HEK293T (cell line): ENCODE measurements around the gene NDUFAF4.

ENCODE experiments used
- CTCF ChIA-PET: fragments of 350-600 bp; formaldehyde crosslinking; extraction: SDS; loops from one replicate; lab custom pipeline; 2021; ENCODE audit warnings: antibody characterized with exemption, inconsistent platforms; lab: Yijun Ruan, JAX
- POLR2A ChIA-PET: fragments of 350-600 bp; formaldehyde crosslinking; extraction: SDS; loops from one replicate; lab custom pipeline; 2020; ENCODE audit warnings: antibody characterized with exemption, inconsistent platforms; lab: Yijun Ruan, JAX
- DNase-seq: peaks from one replicate; pipeline ENCODE4 v3.0.0; 2012; ENCODE audit warnings: mixed read lengths; ENCODE audit errors: extremely low spot score
- ARNT ChIP-seq: fragments of 450-650 bp; IDR thresholded peaks from 2 replicates; pipeline ENCODE4 v1.6.1; 2017; ENCODE audit warnings: mild to moderate bottlenecking
- BHLHE40 ChIP-seq: fragments of 450-650 bp; IDR thresholded peaks from 2 replicates; pipeline ENCODE4 v1.6.1; 2016; ENCODE audit warnings: mild to moderate bottlenecking, moderate library complexity, borderline replicate concordance
- CTBP1 ChIP-seq: fragments of 450-650 bp; IDR thresholded peaks from 2 replicates; pipeline ENCODE4 v1.6.1; 2016; ENCODE audit warnings: borderline replicate concordance
- ELF4 ChIP-seq: fragments of 450-650 bp; IDR thresholded peaks from 2 replicates; pipeline ENCODE4 v1.6.1; 2017; ENCODE audit warnings: antibody characterized with exemption
- FOXA1 ChIP-seq: fragments of 450-650 bp; IDR thresholded peaks from 2 replicates; pipeline ENCODE4 v1.6.1; 2016; ENCODE audit warnings: mild to moderate bottlenecking
- FOXK2 ChIP-seq: fragments of 450-650 bp; IDR thresholded peaks from 2 replicates; pipeline ENCODE4 v1.6.1; 2016; ENCODE audit warnings: mild to moderate bottlenecking
- FOXM1 ChIP-seq: fragments of 450-650 bp; IDR thresholded peaks from 2 replicates; pipeline ENCODE4 v1.6.1; 2017; ENCODE audit warnings: mild to moderate bottlenecking, borderline replicate concordance
- HDGF ChIP-seq: fragments of 450-650 bp; IDR thresholded peaks from 2 replicates; pipeline ENCODE4 v1.6.1; 2017; ENCODE audit warnings: antibody characterized with exemption, borderline replicate concordance
- L3MBTL2 ChIP-seq: fragments of 450-650 bp; conservative IDR thresholded peaks from 2 replicates; pipeline ENCODE4 v1.6.1; 2016; ENCODE audit warnings: mild to moderate bottlenecking
- LEF1 ChIP-seq: fragments of 450-650 bp; IDR thresholded peaks from 2 replicates; pipeline ENCODE4 v1.6.1; 2017; ENCODE audit warnings: mild to moderate bottlenecking, borderline replicate concordance
- NFRKB ChIP-seq: fragments of 450-650 bp; IDR thresholded peaks from 2 replicates; pipeline ENCODE4 v1.6.1; 2016; ENCODE audit warnings: mild to moderate bottlenecking, moderate library complexity
- PKNOX1 ChIP-seq: fragments of 450-650 bp; IDR thresholded peaks from 2 replicates; pipeline ENCODE4 v1.6.1; 2016
- SP1 ChIP-seq: fragments of 450-650 bp; IDR thresholded peaks from 2 replicates; pipeline ENCODE4 v1.6.1; 2017
- SUZ12 ChIP-seq: fragments of 450-650 bp; IDR thresholded peaks from 2 replicates; pipeline ENCODE4 v1.6.1; 2016; ENCODE audit warnings: mild to moderate bottlenecking
- TARDBP ChIP-seq: fragments of 450-650 bp; IDR thresholded peaks from 2 replicates; pipeline ENCODE4 v1.6.1; 2016
- ZNF384 ChIP-seq: fragments of 450-650 bp; IDR thresholded peaks from 2 replicates; pipeline ENCODE4 v1.6.1; 2016

NDUFAF4 gene

GRCh38 chr6:96897396-96898240 is at the start of gene NDUFAF4:
NDUFAF4 (minus strand) TSS chr6:96897891; CDS start chr6:96897801, 90 bp downstream.
- ChIA-PET POLR2A (interaction anchor here (0.5 to 1.9 kb wide), 7 partner anchors 9 to 64 kb away, joined by 3 to 7 read pairs (median 3); no protein-coding TSS in a partner anchor), CTCF (interaction anchor here (0.6 to 3.2 kb wide), 8 partner anchors 10 to 182 kb away, joined by 3 to 23 read pairs (median 4); no protein-coding TSS in a partner anchor)
- peak; percentile 52; the same call in 1 of the 2 replicates for TF ChIP-seq FOXM1
- TF ChIP-seq FOXA1: no peak
- TF ChIP-seq L3MBTL2: peak; percentile 90
- peak; percentile 53 for TF ChIP-seq PKNOX1
- no peak for TF ChIP-seq HDGF
- TF ChIP-seq SP1: no peak
- TF ChIP-seq TARDBP: no peak; the same call in 1 of the 2 replicates
- DNase-seq: peak; percentile 95

GRCh38 chr6:96947055-96947454 is 49.4 kb upstream of the NDUFAF4 start:
- TF ChIP-seq ZNF384 (no peak), CTBP1 (no peak), FOXA1 (no peak), SP1 (no peak), LEF1 (no peak), NFRKB (no peak), ELF4 (no peak), ARNT (no peak), FOXK2 (no peak), SUZ12 (no peak), PKNOX1 (no peak), BHLHE40 (no peak), HDGF (no peak), L3MBTL2 (no peak), TARDBP (no peak)
- ChIA-PET CTCF (no interaction called here), POLR2A (no interaction called here)
- no peak for DNase-seq

- TF ChIP-seq L3MBTL2 (no peak), FOXK2 (no peak), SUZ12 (no peak), ARNT (no peak), ZNF384 (no peak), BHLHE40 (no peak), PKNOX1 (no peak), SP1 (no peak), ELF4 (no peak), LEF1 (no peak), FOXM1 (no peak), FOXA1 (no peak), TARDBP (no peak), NFRKB (no peak), HDGF (no peak), CTBP1 (no peak)
- no peak for DNase-seq
- CTCF ChIA-PET: no interaction called here
- POLR2A ChIA-PET: no interaction called here
Measured at GRCh38 chr6:96943555-96944215, 46.0 kb upstream of the NDUFAF4 start.

- ChIA-PET CTCF (no interaction called here), POLR2A (interaction anchor here (0.6 kb wide), 1 partner anchor 46 kb away, joined by 3 read pairs; no protein-coding TSS in a partner anchor)
- DNase-seq: no peak
- TF ChIP-seq FOXA1: no peak
- no peak for TF ChIP-seq FOXM1
- no peak for TF ChIP-seq L3MBTL2
- TF ChIP-seq SUZ12: no peak
- TF ChIP-seq CTBP1: no peak
- TF ChIP-seq ZNF384: no peak
- TF ChIP-seq FOXK2: no peak
- TF ChIP-seq ELF4: no peak
- no peak for TF ChIP-seq PKNOX1
- TF ChIP-seq TARDBP: no peak
- TF ChIP-seq NFRKB: no peak
- TF ChIP-seq HDGF: no peak
- TF ChIP-seq BHLHE40: no peak
- TF ChIP-seq LEF1: no peak
- TF ChIP-seq SP1: no peak
- no peak for TF ChIP-seq ARNT
Measured at GRCh38 chr6:96942676-96943075, 45.0 kb upstream of the NDUFAF4 start.
